Testis (tissue), 2 donors: ENCODE measurements around the gene TMEM222.

Source experiments
- CTCF ChIP-seq, 3 experiments: fragments of 450-650 bp in 2 of 3; fragments of 200-600 bp in 1 of 3; sonication (generic) in 1 of 3; IDR thresholded peaks; one replicate each; pipeline ENCODE4 v1.5.1; 2016 to 2019; ENCODE audit warnings: antibody characterized with exemption in 3 of 3, mild to moderate bottlenecking in 2 of 3, moderate library complexity in 1 of 3
- POLR2A ChIP-seq: fragments of 450-650 bp; IDR thresholded peaks from one replicate; pipeline ENCODE4 v1.6.1; 2017; ENCODE audit warnings: antibody characterized with exemption, mild to moderate bottlenecking, moderate library complexity

GRCh38 chr1:27322569-27323240, 742 bp downstream of the TMEM222 start:
- TF ChIP-seq POLR2A (no peak), CTCF (IDR thresholded peaks at IDR 0.05) (no peak)
